ENCODE measurements around the gene WFS1. TPM values are rescaled to one million over a fixed set of nuclear protein-coding genes. Genes with fewer than 3 reads are reported as not detected.

WFS1 gene
- total and polyA plus RNA-seq, 2 of the 8 experiments (the other 6 are each of a cell fraction or from before 2014, with no cell fraction given) = 29.1 to 43.1 TPM

- TF ChIP-seq SP4 (IDR thresholded peaks at IDR 0.05; ENCODE audit: low read length) = no peak
- TF ChIP-seq TEAD4 (IDR thresholded peaks at IDR 0.05; ENCODE audit: low read depth, low read length) = no peak
- TF ChIP-seq CHD7 (IDR thresholded peaks at IDR 0.05; ENCODE audit: insufficient replicate concordance, low read length) = no peak
- no peak for TF ChIP-seq YY1 (IDR thresholded peaks at IDR 0.05; ENCODE audit: low read depth, low read length)
- no peak for TF ChIP-seq TCF12 (IDR thresholded peaks at IDR 0.05; ENCODE audit: low read depth, low read length)
Measured at GRCh38 chr4:6242271-6243029, 27.2 kb upstream of the WFS1 start (continued).
